Hepatic stellate cell (primary cell): Measurements from ENCODE around the gene PLEKHM3.
A peak's percentile ranks its signal among the peaks of the same experiment; 100 is the strongest.
"Not testable (repeated sequence)": the region's sequence is repeated elsewhere in the genome, so short reads cannot be mapped to it uniquely, and the experiment has no call there.

ENCODE experiments used
- DNase-seq: peaks from one replicate; pipeline ENCODE4 v3.0.0; 2011; ENCODE audit warnings: low spot score

Gene PLEKHM3

DNA sequence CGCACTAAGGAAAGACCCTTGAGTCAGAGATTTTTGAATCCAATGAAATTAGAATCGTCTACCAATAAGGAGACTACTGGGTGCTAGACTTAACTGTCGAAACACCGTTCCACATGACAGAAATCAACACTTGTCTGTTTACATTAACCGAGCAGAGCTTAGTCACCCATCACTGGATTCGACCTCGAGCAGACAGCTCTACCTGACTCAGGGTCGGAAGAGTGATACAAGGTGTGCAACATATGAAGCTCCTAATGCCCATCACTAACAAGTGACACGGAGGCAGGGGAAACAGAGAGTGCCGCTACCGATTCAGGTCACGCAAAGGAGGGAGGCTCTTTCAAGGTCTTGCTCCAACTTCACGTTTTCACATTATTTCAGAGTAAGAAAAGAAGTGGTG, 201.5 kb downstream of the PLEKHM3 start:
- DNase-seq: no peak

DNA sequence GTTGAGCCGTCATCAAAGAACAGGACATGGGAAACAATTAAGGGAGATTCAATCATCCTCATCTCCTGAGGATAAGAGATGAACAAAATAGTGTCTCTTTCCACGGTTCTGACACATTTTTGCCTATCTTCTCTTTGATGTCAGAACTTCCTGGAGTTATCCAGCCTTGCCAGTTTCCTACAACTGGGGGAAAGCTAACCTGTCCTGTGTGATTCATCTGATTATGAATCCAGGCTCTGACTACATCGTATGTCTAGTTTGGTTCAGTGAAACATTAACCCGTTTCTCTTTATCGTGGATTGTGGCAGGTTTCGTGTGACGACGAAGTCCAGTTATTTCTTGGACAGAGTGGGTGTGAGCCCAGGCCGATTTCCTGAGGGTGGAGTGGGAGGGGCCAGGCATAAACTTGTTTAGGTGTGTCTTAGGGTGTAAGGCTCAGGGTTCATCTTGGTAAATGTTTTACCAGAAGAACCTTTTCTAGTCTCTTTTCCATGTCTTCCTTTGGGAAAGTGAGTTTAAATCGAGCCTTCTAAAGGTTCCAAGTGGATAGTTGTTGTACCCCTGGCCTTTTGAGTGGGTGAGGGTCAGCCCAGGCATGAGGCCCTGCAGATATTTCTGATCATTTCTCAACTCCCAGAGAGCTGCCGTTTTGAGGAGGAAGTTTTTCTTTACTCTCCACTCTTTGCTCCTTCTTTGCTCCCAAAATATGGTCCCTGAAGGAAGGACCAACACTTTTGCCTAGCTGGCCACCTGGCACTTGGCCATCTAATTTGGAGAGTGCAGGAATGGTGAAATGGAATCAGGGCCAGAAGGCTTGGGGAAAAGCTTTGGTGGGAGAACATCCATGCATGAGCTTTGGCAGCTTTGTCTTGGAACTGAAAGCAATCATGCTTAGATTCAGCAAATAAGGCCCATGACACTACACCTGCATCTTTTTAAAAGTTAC, 205.2 kb downstream of the PLEKHM3 start:
- DNase-seq: no peak

DNA sequence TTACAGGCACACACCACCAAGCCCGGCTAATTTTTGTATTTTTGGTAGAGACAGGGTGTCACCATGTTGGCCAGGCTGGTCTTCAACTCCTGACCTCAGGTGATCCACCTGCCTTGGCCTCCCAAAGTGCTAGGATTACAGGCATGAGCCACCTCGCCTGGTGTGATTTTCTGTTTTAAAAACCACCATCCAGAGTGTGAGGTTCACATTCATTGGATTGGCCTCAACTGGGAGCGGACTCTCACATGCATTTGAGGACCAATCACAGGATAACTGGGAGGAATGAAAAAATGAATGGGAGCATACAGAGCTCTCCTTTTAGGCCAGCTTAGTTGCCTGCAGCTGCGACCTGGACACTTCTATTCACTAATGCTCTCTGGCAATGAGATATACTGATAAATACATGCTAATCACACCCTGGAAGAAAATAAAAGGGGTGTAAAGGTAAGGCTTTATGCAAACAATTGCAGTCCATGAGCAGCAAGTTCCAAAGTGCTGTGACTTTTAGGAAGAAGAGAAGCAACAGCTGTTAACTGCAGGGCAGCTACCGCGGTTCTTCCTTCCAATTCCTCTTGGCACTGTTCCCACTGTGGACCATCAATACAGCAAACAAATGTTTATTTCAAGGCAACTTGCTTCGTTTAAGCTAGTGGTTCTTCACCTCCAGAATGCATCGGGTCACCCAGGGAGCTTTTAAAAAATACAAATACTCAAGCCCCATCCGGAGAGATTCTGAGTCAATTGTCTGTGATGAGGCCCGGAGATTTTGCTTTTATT, 206.1 kb downstream of the PLEKHM3 start:
- DNase-seq: no peak

DNA sequence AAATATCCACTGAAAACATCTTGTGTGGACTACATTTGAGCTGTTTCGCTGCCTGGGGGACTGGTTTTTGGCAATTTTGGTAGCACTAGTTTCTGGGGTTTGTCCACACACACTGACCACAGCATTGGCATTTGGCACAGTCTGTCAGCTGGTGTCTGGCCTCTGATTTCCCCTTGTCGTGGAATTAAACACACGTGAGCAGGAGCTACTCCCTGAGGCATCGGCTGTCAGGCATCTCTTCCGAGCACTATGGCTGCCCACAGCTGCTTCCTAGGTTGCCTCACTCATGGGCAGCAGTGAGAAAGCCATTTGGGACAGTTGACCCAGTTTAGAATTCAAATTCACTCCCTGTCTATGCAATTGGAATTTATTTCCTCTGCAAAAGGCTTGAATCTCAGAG, 208.8 kb downstream of the PLEKHM3 start:
- DNase-seq: no peak

DNA sequence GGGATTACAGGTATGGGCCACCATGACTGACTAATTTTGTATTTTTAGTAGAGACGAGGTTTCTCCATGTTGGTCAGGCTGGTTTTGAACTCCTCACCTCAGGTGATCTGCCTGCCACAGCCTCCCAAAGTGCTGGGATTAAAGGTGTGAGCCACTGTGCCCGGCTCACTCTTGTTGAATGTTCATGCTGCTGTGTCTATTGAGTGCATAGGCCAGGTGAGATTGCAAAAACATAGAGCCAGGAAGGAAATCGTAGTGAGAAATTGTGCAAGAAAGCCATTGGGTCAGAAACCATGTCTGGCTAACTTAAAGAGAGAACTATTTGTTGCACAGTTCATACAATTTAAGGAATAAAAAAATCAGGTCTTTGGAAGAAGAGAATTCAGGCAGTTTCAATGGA, 210.1 kb downstream of the PLEKHM3 start:
- no peak for DNase-seq

DNA sequence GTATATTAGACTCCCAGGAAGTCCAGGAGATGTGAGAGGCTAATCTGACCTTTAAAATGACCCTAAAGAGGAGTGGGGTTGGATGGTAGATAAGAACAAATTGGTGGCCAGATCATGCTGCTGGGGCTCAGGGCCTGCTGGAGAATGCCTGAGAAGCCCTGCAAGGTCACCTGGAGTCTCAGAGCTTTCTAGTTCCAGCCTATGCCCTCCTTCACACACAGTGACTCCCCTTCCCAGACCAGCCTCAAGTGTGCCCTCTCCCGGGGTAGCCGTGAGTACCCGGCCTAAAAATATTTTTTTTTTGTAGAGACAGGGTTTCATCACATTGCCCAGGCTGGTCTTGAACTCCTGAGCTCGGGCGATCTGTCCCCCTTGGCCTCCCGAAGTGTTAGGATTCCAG, 211.4 kb downstream of the PLEKHM3 start:
- no peak for DNase-seq

DNA sequence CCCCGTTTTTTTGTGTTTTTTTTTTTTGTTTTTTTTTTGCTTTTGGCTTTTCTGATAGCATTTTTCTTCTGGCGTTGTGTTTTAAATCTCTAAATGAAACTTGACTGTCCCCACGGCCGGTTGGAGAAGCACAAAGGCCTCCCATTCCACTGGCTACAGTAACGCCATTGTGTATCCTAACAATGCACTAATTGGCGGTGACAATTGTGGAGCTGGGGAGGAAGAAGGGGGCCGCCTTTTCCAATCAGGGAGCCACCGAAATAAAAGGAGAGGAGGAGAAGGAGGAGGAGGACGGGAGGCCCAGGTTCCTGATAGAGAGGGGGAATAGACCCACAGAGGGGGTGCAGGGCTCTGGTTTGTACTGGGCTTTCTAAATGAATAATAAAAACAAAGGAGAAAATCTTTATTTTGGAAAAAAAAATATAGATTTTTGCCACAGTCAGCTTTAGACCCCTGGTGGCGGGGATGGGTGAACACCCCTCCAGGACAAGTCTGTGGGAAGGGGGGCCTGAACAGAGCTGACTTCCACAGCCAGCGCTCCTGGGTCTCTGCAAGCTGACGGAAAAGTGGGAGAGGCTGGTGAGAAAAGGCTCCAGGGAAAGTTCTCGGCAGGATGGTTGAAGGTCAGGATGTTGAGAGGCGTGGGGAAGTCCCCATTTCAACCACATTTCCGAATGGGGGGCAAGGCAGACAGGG, 212.0 kb downstream of the PLEKHM3 start:
- no peak for DNase-seq

DNA sequence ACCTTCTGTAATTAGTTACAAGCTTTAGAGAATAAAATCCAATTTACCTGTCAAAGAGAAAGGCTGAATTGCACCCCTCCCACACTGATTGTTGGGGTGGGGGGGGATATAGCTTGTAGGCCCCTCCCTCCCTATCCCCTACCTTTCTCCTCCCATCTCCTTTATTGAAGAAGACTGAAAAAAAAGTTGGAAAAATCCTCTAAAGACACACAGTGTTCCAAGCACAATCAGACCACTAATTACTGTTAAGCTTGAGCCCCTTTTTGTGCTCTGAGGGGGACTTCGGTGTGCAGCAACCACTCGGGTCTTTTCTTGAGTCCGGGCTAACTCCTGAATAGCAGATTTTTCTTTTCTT, 212.6 kb downstream of the PLEKHM3 start:
- DNase-seq: no peak

DNA sequence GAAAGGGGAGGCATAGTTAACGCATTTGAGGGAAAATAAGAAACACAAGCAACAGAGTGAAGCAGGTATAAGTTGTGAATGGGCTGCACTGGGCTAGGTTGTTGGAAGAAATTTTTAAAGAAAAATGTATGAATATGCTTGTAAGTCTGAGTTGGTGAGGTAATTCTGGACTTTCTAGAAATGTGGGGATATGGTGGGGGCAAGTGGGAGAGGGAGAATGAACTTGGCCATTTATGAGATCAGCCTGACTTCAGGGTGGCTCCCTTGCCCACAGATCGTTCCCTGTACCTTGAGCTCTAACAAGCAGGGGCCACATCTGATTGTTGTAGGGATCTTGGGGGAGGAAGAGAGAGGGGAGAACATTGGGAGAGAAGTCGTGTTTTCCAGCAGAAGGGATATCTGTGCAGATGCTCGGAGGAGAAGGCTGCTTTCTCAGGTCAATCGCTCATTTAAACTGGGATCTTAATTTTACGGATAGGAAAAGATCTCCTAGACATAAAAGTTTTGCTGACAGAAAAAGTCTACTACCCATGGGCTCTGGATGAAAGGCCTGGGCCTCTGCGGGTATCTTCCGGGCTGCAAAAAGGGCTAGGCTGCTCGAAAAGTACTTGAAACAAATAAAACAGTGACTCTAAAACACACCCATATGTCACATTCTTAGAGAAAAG, 213.1 kb downstream of the PLEKHM3 start:
- DNase-seq: no peak

DNA sequence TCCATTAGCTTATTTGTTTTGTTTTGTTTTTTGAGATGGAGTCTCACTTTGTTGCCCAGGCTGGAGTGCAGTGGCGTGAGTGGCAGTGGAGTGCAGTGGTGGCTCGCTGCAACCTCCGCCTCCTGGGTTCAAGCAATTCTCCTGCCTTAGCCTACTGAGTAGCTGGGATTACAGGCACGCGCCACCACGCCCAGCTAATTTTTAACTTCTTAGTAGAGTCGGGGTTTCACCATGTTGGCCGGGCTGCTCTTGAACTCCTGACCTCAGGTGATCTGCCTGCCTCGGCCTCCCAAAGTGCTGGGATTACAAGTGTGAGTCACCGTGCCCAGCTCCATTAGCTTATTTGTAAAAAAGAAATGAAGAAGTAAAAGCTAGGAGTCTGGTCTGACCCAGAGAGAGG, 213.7 kb downstream of the PLEKHM3 start:
- DNase-seq: not testable (repeated sequence)

DNA sequence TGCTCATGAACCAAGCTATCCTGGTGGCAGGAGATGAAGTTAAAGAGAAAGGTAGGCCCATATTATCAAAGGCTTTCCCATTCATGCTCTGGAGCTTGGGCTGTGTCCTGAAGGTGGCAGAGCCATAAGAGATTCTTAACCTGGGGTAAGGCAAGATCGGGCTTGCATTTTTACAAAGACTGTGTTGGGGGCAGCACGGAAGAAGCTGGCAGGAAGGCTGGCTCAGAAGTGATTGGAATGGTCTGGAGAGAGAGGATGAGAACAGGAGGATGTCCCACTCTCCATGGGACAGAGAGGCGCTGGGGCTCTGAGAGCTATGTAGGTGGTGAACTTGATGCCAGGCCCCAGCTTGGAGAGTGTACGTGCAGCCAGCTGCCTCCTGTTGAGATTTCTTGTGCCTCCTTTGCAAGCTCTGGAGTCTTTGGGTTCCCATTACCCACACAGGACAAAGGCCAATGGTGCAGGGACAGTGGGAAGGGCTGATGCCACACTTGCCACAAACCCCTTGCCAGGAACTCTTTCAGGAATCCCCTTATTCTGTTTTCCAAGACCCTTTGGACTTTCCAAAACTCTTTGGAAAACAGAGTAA, 215.0 kb downstream of the PLEKHM3 start:
- no peak for DNase-seq

DNA sequence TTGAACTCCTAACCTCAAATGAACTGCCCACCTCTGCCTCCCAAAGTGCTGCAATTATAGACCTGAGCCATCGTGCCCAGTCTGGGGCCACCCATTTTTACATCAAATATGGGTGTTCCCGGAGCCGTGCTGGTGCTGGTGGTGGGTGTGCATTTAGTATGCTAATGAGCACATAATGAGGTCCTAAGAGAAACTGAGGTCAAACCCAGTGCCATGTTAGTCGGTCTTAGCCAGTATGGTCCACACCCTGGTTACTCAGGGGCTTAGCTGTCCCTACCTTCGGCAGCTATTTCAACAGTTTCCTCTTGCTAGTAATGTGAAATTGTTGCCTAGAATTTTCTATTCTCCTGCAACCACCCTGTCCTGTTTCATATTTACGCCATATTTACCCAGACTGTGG, 217.2 kb downstream of the PLEKHM3 start:
- DNase-seq: no peak

DNA sequence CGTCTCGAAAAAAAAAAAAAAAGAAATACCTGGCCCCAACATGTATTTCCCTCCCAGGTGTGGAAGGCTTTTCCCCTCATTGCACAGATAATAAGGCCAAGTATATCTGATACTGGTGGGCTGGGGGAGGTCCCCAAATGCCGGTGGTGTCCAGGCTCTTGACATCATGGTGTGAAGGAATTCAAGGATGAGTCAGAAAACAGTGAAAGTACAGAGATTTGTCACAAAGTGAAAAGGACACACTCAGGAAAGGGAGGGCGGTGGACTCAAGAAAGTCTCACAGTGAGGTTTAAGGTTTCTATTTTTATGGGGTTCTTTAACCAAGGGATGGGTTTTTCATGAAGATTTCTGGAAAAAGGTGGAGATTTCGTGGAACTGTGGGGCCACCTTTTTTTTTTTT, 217.8 kb downstream of the PLEKHM3 start:
- no peak for DNase-seq

DNA sequence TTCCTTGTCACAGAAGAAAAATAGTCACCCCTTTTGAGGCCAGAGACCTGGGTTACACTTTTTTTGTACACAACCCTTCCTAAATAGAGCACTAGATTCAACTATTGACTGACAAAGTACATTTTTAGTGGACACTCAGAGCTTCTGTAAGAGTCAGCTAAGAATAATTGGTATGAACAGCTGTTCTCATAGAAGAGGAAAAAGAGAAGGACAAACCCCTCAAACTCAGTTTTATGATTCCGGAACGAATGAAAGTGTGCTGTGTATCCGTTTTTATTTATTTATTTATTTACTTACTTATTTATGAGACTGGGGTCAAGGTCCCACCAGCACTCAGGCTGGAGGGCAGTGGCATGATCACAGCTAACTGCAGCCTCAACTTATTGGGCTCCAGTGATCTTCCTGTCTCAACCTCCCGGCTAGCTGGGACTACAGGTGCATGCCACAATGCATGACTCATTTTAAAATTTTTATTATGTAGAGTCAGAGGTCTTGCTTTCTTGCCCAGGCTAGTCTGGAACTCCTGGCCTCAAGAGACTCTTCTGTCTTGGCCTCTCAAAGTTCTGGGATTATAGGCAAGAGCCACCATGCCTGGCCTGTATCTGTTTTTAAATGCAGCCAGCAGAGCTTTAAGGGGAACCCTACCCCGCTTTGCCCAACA, 219.6 kb downstream of the PLEKHM3 start:
- no peak for DNase-seq

DNA sequence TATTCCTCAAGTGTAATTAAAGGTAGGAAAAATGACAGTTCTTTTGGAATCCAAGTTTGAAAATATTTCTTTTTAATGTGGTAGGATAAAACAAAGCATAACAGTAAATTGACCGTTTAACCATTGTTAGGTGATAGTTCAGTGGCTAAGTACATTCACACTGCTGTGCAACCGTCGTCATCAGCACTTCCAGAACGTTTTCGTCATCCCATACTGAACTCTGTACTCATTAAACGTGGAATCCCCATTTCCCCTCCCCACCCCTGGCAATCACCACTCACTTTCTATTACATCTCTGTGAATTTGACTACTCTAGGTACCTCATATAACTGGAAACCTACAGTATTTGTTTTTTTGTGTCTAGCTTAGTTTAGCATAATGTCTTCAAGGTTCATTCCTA, 222.7 kb downstream of the PLEKHM3 start:
- no peak for DNase-seq

DNA sequence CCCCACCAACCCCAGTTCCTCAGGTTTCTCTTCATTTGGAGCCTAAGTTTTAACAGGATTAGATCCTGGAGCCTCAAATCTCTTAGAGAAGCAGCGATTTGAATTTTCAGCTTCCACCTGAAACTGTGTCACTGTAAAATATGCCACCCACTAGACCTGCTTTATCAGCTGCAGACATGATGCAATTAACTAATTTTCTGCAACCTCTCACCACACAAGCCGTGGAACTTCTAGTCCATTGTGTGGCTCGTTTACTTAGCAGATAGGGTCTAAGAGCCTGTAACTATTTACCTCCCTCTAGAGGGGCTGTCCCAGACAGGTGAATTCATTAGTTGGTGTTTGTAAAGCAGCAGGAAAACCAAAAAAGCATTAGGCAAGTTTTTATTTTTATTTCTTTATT, 224.1 kb downstream of the PLEKHM3 start:
- no peak for DNase-seq

DNA sequence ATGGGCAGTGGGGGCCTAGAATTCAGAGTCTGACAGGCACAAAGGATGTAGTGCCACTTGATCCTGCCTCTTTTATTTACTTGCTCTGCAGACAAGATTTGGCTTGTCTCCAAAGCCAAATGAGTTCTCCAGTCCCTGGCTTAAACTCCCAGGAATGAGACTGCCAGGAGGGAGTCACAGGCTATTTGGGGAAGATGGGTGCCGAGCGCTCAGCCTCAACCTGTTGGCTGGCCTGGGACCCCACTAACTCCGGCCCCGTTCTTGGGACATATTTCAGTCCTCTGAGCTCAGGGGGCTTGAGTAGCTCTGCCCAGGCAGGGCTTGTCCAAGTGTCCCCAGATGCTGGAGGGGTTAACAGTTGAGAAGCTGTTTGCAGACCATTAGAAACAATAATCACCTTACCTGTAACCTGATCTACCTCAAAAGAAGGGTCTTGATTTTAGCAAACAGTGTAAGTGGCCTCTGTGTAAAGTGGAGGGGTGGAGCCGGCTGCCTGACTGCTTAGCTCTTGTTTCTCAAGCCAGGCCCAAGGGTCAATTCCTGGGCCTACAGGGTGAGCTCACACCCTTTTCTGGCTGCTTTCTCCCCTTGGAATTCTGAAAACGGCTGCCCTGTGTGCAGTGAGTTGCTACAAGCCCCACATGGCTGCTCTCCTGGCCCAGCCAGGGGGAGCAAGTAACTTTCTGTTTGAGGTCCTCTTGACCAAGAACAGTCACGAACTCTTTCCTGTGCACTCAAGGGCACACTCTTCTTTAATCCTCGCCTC, 228.6 kb downstream of the PLEKHM3 start:
- DNase-seq: no peak

DNA sequence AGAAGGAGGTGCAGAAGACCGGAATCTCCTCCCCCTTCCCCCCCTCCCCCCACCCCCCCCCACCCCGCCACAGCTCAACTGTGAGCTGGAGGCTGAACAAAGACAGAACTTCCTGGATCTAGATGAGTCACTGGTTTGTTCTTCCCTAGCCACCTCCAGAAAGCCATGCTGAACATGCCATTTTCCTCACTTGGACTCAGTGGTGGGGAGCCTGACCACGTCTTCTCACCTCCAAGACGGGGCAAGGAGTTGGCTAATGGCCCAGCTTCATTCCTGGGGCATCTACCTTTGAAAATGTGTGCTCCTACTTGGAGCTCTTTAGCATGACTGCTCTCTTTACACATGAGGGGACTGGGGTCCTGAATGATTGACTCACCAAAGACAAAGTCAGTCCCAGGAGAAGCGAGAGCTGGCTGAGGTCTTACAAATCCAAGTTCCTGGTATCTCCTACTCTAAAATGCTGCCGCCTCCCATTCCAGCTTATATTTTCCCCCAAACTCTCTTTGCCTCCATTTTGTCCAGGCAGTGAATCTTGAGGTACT, 233.0 kb downstream of the PLEKHM3 start:
- DNase-seq: peak; percentile 70

DNA sequence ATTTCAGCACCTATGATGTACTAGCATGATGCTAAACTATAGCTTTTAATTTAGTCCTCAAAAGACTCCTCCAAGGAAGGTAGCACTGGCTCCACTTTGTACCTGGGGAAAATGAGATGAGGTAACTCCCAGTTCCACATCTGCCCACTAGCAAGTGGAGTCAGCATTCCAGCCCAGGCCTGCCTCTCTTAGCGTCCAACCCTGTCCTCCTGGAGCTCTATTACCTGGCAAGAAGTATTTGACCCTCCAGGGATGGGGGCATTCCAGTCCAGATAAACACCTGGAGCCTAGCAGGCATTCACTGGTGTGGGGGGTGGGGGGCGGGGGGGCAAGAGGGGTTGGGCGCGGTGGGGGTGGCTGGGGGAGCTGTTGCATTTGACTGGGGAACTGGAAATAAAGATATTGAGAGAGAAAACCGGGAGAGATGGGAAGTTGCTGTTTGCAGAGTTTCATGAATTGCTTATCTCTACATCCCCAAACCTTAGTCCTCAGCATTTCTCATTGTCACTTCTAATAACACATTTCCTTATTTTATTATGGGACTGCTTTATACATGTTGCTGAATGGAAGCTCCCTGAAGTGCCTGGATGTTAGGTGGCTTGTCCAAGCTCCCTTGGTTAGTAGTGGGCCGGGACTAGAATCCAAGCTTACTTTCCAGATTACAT, 233.6 kb downstream of the PLEKHM3 start:
- no peak for DNase-seq

DNA sequence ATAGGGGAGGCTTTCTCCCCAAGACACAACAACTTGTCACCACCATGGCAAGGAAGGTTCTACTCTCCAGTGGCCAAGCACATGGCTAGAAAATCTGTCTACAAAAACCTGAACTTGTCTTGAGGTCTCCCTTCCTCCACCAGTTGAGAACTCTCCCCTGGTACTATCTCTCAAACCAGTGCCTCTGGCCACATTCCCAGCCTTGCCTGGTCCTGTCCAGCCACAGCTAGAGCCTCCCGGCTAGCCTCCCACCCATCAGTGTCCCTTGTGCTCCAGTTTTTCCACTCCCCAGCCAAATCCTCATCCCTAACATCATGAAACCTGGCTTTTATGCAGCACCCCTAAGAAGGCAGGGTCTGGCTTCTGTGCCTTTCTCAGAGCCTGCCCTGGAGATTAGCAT, 234.4 kb downstream of the PLEKHM3 start:
- DNase-seq: no peak
